ENCODE results near the gene LDLRAD1. TPM values are rescaled to one million over a fixed set of nuclear protein-coding genes. Genes with fewer than 3 reads are reported as not detected.

The LDLRAD1 gene
- total RNA-seq, 2 experiments from 2014 or later: not detected

- Histone ChIP-seq H3K4me1 (ENCODE audit: insufficient read depth, low read length) (no peaks in the 10 kb centered on the region), H3K4me3 (ENCODE audit: low read length) (no peak overlapping the region), H3K27ac (ENCODE audit: low read depth in 1 of 2, low read length in 2 of 2) (no peak overlapping the region), H3K36me3 (ENCODE audit: insufficient read depth, low read length) (peaks cover 37% of the 10 kb centered on the region), H3K27me3 (ENCODE audit: control insufficient read depth in 1 of 2, insufficient read depth in 2 of 2, low read length in 2 of 2) (no peaks in the 10 kb centered on the region), H3K9me3 (ENCODE audit: control insufficient read depth in 1 of 2, insufficient read depth in 1 of 2, low read length in 2 of 2) (no peaks in the 10 kb centered on the region)
- ChIA-PET CTCF (interaction anchor here (0.6 to 3.2 kb wide), 31 partner anchors 9 to 1269 kb away, joined by 3 to 57 read pairs (median 4); partner anchors contain the start of genes IFT25, LRRC42, NDC1 and TCEANC2), POLR2A (interaction anchor here (0.6 to 1.9 kb wide), 3 partner anchors 14 to 485 kb away, joined by 3 to 23 read pairs (median 13); partner anchors contain the start of genes IFT25 and LRRC42)
- TF ChIP-seq, protein P1, sequence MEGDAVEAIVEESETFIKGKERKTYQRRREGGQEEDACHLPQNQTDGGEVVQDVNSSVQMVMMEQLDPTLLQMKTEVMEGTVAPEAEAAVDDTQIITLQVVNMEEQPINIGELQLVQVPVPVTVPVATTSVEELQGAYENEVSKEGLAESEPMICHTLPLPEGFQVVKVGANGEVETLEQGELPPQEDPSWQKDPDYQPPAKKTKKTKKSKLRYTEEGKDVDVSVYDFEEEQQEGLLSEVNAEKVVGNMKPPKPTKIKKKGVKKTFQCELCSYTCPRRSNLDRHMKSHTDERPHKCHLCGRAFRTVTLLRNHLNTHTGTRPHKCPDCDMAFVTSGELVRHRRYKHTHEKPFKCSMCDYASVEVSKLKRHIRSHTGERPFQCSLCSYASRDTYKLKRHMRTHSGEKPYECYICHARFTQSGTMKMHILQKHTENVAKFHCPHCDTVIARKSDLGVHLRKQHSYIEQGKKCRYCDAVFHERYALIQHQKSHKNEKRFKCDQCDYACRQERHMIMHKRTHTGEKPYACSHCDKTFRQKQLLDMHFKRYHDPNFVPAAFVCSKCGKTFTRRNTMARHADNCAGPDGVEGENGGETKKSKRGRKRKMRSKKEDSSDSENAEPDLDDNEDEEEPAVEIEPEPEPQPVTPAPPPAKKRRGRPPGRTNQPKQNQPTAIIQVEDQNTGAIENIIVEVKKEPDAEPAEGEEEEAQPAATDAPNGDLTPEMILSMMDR (IDR thresholded peaks at IDR 0.05): peak; percentile 72
- H3K27ac Mint-ChIP-seq: no peak overlapping the region
- peak in 4 of 14 experiments; percentile 11 to 72 (median 65) for DNase-seq
- intact Hi-C loops (cut with DNase I, micrococcal nuclease): loop anchor here (1.0 to 5.0 kb wide), 3 partner anchors 83 to 475 kb away; no protein-coding TSS in a partner anchor
- no peak overlapping the region for H3K4me3 Mint-ChIP-seq
- H3K4me1 Mint-ChIP-seq (ENCODE audit: low read depth): peaks cover 4% of the 10 kb centered on the region
- peak; percentile 86 for ATAC-seq (ENCODE audit: poor library complexity)
- no peaks in the 10 kb centered on the region for H3K9me3 Mint-ChIP-seq
- H3K27me3 Mint-ChIP-seq: no peaks in the 10 kb centered on the region
- peaks cover 59% of the 10 kb centered on the region for H3K36me3 Mint-ChIP-seq (ENCODE audit: low read depth)
Observed at GRCh38 chr1:53959664-53960250, 58.2 kb downstream of the LDLRAD1 start.

Small RNAs within 50 kb of the gene (microRNA-seq; reads per million reads assigned to microRNA genes)
- gene MIR4781 (ENCODE audit: borderline microRNAs expressed, borderline replicate concordance): 5.1 reads per million, percentile 26 among the genes with 10 or more reads in this experiment

Other genes starting within 250 kb of the LDLRAD1 start
- 1 to 10 TPM; 5.4 to 8.1 TPM for gene NDC1, start 179.9 kb downstream of the LDLRAD1 start, total RNA-seq
- 1 to 10 TPM; 4.3 to 5.5 TPM for gene YIPF1, start 128.4 kb downstream of the LDLRAD1 start, total RNA-seq
- not detected for gene DIO1, start 124.0 kb downstream of the LDLRAD1 start, total RNA-seq
- 10 to 100 TPM; 12.7 to 13.9 TPM for gene IFT25, start 72.5 kb downstream of the LDLRAD1 start, total RNA-seq
- 1 to 10 TPM; 3.9 to 5.0 TPM for gene LRRC42, start 71.8 kb downstream of the LDLRAD1 start, total RNA-seq
- gene TMEM59, start 35.0 kb upstream of the LDLRAD1 start, total RNA-seq: 100 to 1,000 TPM; 128 TPM
- 1 to 10 TPM; 2.3 to 2.7 TPM for gene TCEANC2, start 35.4 kb upstream of the LDLRAD1 start, total RNA-seq
- gene CDCP2, start 134.8 kb upstream of the LDLRAD1 start, total RNA-seq: not detected
- gene CYB5RL, start 181.8 kb upstream of the LDLRAD1 start, total RNA-seq: 1 to 10 TPM; 2.0 to 2.1 TPM
- gene MRPL37, start 182.0 kb upstream of the LDLRAD1 start, total RNA-seq: 10 to 100 TPM; 24.0 to 24.4 TPM

Data from CD4-positive, alpha-beta T cell (primary cell).